Posterior cingulate gyrus (tissue), 11 donors: ENCODE measurements around the gene BMI1.

Experiments
- DNase-seq, 10 donors: peaks; one replicate each; pipeline versions ENCODE4 v3.0.0 to v3.0.0-alpha.2; 2020 to 2021; ENCODE audit warnings: mixed read lengths in 3 of 10
- intact Hi-C: fragments of 100-400 bp; cut with DNase I; formaldehyde crosslinking; loops from one replicate; pipeline ENCODE4 v1.15.1; 2023

Gene BMI1

GRCh38 chr10:22318772-22319171 lies 2.1 kb upstream of the BMI1 start:
- DNase-seq, result no peak
- intact Hi-C loops, result loop anchor here (5.0 kb wide), 1 partner anchor 669 kb away; no protein-coding TSS in a partner anchor

- DNase-seq, result no peak
- intact Hi-C loops, result loop anchor here (5.0 kb wide), 1 partner anchor 668 kb away; no protein-coding TSS in a partner anchor
Measured at GRCh38 chr10:22319547-22319979, 1.3 kb upstream of the BMI1 start.

GRCh38 chr10:22319980-22320558 lies 830 bp upstream of the BMI1 start:
- peak in 2 of 10 donors; percentile 62 to 68 for DNase-seq
- intact Hi-C loops, result loop anchor here (2.0 to 10.0 kb wide), 5 partner anchors 67 to 785 kb away; partner anchors contain the start of genes DNAJC1 and MLLT10

GRCh38 chr10:22321156-22321923 lies 441 bp downstream of the BMI1 start:
- peak in 9 of 10 donors; percentile 35 to 91 (median 54) for DNase-seq
- intact Hi-C loops, result loop anchor here (1.0 to 10.0 kb wide), 5 partner anchors 69 to 787 kb away; partner anchors contain the start of genes DNAJC1 and MLLT10

GRCh38 chr10:22321924-22322640 lies 1.2 kb downstream of the BMI1 start:
- intact Hi-C loops, result loop anchor here (1.0 to 10.0 kb wide), 5 partner anchors 69 to 787 kb away; partner anchors contain the start of genes DNAJC1 and MLLT10
- peak in 7 of 10 donors; percentile 11 to 88 (median 55) for DNase-seq

- intact Hi-C loops, result loop anchor here (5.0 to 10.0 kb wide), 3 partner anchors 115 to 788 kb away; partner anchors contain the start of genes DNAJC1 and MLLT10
- no peak for DNase-seq
Measured at GRCh38 chr10:22322641-22323160, 1.8 kb downstream of the BMI1 start.

GRCh38 chr10:22323538-22324305 lies 2.8 kb downstream of the BMI1 start:
- no peak for DNase-seq
- intact Hi-C loops, result loop anchor here (5.0 to 10.0 kb wide), 3 partner anchors 114 to 789 kb away; partner anchors contain the start of genes DNAJC1 and MLLT10

- intact Hi-C loops, result loop anchor here (5.0 to 10.0 kb wide), 3 partner anchors 113 to 790 kb away; partner anchors contain the start of genes DNAJC1 and MLLT10
- DNase-seq, result peak in 1 of 10 donors; percentile 11
Measured at GRCh38 chr10:22324413-22324812, 3.5 kb downstream of the BMI1 start.

- DNase-seq, result no peak
- intact Hi-C loops, result loop anchor here (5.0 to 10.0 kb wide), 3 partner anchors 112 to 790 kb away; partner anchors contain the start of genes DNAJC1 and MLLT10
Measured at GRCh38 chr10:22324893-22325271, 4.0 kb downstream of the BMI1 start.

- intact Hi-C loops, result loop anchor here (10.0 kb wide), 1 partner anchor 791 kb away; the partner anchor contains the start of gene MLLT10
- peak; percentile 43 to 93 (median 60) for DNase-seq
Measured at GRCh38 chr10:22325272-22326144, 4.6 kb downstream of the BMI1 start.

- intact Hi-C loops, result loop anchor here (10.0 kb wide), 1 partner anchor 791 kb away; the partner anchor contains the start of gene MLLT10
- DNase-seq, result no peak
Measured at GRCh38 chr10:22326145-22326702, 5.3 kb downstream of the BMI1 start.

GRCh38 chr10:22329150-22329549 lies 8.3 kb downstream of the BMI1 start:
- no peak for DNase-seq
- intact Hi-C loops, result loop anchor here (10.0 kb wide), 1 partner anchor 794 kb away; the partner anchor contains the start of gene MLLT10

- intact Hi-C loops, result loop anchor here (5.0 kb wide), 1 partner anchor 220 kb away; no protein-coding TSS in a partner anchor
- no peak for DNase-seq
Measured at GRCh38 chr10:22332116-22332692, 11.3 kb downstream of the BMI1 start.

GRCh38 chr10:22333167-22333974 lies 12.5 kb downstream of the BMI1 start:
- intact Hi-C loops, result loop anchor here (5.0 kb wide), 1 partner anchor 219 kb away; no protein-coding TSS in a partner anchor
- no peak for DNase-seq

GRCh38 chr10:22333975-22334282 lies 13.0 kb downstream of the BMI1 start:
- DNase-seq, result no peak
- intact Hi-C loops, result loop anchor here (5.0 kb wide), 1 partner anchor 218 kb away; no protein-coding TSS in a partner anchor

GRCh38 chr10:22334414-22335172 lies 13.7 kb downstream of the BMI1 start:
- intact Hi-C loops, result loop anchor here (5.0 kb wide), 1 partner anchor 218 kb away; no protein-coding TSS in a partner anchor
- peak in 2 of 10 donors; percentile 75 to 83 for DNase-seq
